Upper lobe of right lung (tissue), 1 donor: ENCODE results near the gene ZC3HAV1L. TPM values are rescaled to one million over a fixed set of nuclear protein-coding genes. Genes with fewer than 3 reads are reported as not detected.

Experiments
- ATAC-seq: fragments of 200-7000 bp; cut with Tn5 transposase; one replicate; pipeline ENCODE4 v1.9.1; 2020; ENCODE audit warnings: mild to moderate bottlenecking, moderate library complexity
- DNase-seq: peaks from one replicate; pipeline ENCODE4 v3.0.0-alpha.2; 2020
- H3K27ac ChIP-seq: fragments of 200-600 bp; one replicate; pipeline ENCODE4 v1.8.0; 2022
- H3K27me3 ChIP-seq: fragments of 200-600 bp; one replicate; pipeline ENCODE4 v1.8.0; 2022; ENCODE audit warnings: mild to moderate bottlenecking
- H3K36me3 ChIP-seq: fragments of 200-600 bp; one replicate; pipeline ENCODE4 v1.8.0; 2022
- H3K4me1 ChIP-seq: fragments of 200-600 bp; one replicate; pipeline ENCODE4 v1.8.0; 2022
- H3K4me3 ChIP-seq: fragments of 200-600 bp; one replicate; pipeline ENCODE4 v1.8.0; 2022; ENCODE audit warnings: mild to moderate bottlenecking
- H3K9me3 ChIP-seq: fragments of 200-600 bp; one replicate; pipeline ENCODE4 v1.8.0; 2022
- CTCF ChIP-seq: fragments of 200-600 bp; IDR thresholded peaks from one replicate; pipeline ENCODE4 v1.8.0; 2022; ENCODE audit warnings: antibody characterized with exemption
- intact Hi-C: fragments of 100-400 bp; cut with DNase I; formaldehyde crosslinking; loops from one replicate; pipeline ENCODE4 v1.11.0; 2022
- total RNA-seq: library from RNA; stranded (reverse); fragmentation: NEBNext Ultra II Directional; extraction: Animal tissue kit (Norgen Biotek cat#: 25700); gene quantifications from one replicate; pipeline ENCODE4 v1.2.1, GENCODE V29; 2021
- donor health status: DM: no; HTN: yes; CAD: no; lungs with severe emphysema.

The ZC3HAV1L gene
- total RNA-seq, 1 donor from 2014 or later: 6.4 TPM

- intact Hi-C loops: no loop called here
- TF ChIP-seq CTCF: no peak
- no peak for DNase-seq
- Histone ChIP-seq H3K4me1 (peaks cover 9% of the 10 kb centered on the region), H3K36me3 (no peaks in the 10 kb centered on the region), H3K9me3 (no peaks in the 10 kb centered on the region), H3K27me3 (peaks cover 3% of the 10 kb centered on the region), H3K27ac (no peak overlapping the region), H3K4me3 (peak overlapping the region; percentile 60)
- ATAC-seq: no peak
Measured at GRCh38 chr7:138982204-138982623, 53.6 kb downstream of the ZC3HAV1L start.

GRCh38 chr7:138981332-138982203 is 54.3 kb downstream of the ZC3HAV1L start, which contains the start of gene KIAA1549:
Gene KIAA1549 (minus strand): TSS chr7:138981389. CDS start chr7:138981269, 120 bp downstream.
- DNase-seq: peak; percentile 86
- H3K36me3 ChIP-seq: no peaks in the 10 kb centered on the region
- intact Hi-C loops: no loop called here
- H3K4me3 ChIP-seq: peak within 1 kb of the TSS; percentile 63
- peaks cover 3% of the 10 kb centered on the region for H3K27me3 ChIP-seq
- peaks cover 9% of the 10 kb centered on the region for H3K4me1 ChIP-seq
- ATAC-seq: peak; percentile 96
- H3K9me3 ChIP-seq: no peaks in the 10 kb centered on the region
- no peak within 1 kb of the TSS for H3K27ac ChIP-seq
- TF ChIP-seq CTCF: no peak

GRCh38 chr7:138980563-138981291 is 55.1 kb downstream of the ZC3HAV1L start:
- intact Hi-C loops: no loop called here
- ATAC-seq (peak; percentile 45), DNase-seq (no peak)
- Histone ChIP-seq H3K4me1 (peaks cover 9% of the 10 kb centered on the region), H3K36me3 (no peaks in the 10 kb centered on the region), H3K27me3 (peaks cover 3% of the 10 kb centered on the region), H3K9me3 (no peaks in the 10 kb centered on the region), H3K27ac (no peak overlapping the region), H3K4me3 (peak overlapping the region; percentile 63)
- no peak for TF ChIP-seq CTCF

- H3K36me3 ChIP-seq: no peaks in the 10 kb centered on the region
- no peaks in the 10 kb centered on the region for H3K9me3 ChIP-seq
- H3K27ac ChIP-seq: no peak overlapping the region
- peaks cover 3% of the 10 kb centered on the region for H3K27me3 ChIP-seq
- peaks cover 9% of the 10 kb centered on the region for H3K4me1 ChIP-seq
- intact Hi-C loops: no loop called here
- peak overlapping the region; percentile 63 for H3K4me3 ChIP-seq
- no peak for ATAC-seq
- DNase-seq: no peak
- no peak for TF ChIP-seq CTCF
Measured at GRCh38 chr7:138979988-138980562, 55.8 kb downstream of the ZC3HAV1L start.

GRCh38 chr7:138979226-138979979 is 56.4 kb downstream of the ZC3HAV1L start:
- no peak for TF ChIP-seq CTCF
- Histone ChIP-seq H3K27ac (no peak overlapping the region), H3K9me3 (no peaks in the 10 kb centered on the region), H3K4me1 (peaks cover 9% of the 10 kb centered on the region), H3K4me3 (peak overlapping the region; percentile 63), H3K27me3 (peaks cover 3% of the 10 kb centered on the region), H3K36me3 (no peaks in the 10 kb centered on the region)
- no peak for ATAC-seq
- intact Hi-C loops: no loop called here
- DNase-seq: no peak
